MM.1S (cell line): ENCODE data around the gene MYBPC1.

ENCODE experiments used
- CTCF ChIP-seq: fragments of 300-600 bp; sonication (generic); IDR thresholded peaks from 2 replicates; pipeline ENCODE4 v1.5.1; 2016; ENCODE audit warnings: antibody characterized with exemption, low read length, mixed read lengths
- EZH2 ChIP-seq: fragments of 300-600 bp; sonication (generic); optimal IDR thresholded peaks from 2 replicates; pipeline ENCODE3; 2017; ENCODE audit warnings: low read depth, mild to moderate bottlenecking, antibody characterized with exemption, low read length, mixed read lengths
- EZH2phosphoT487 ChIP-seq: fragments of 300-600 bp; sonication (generic); IDR thresholded peaks from 2 replicates; pipeline ENCODE4 v1.6.1; 2018; ENCODE audit warnings: antibody characterized with exemption, low read length

GRCh38 chr12:101551362-101552114, 43.2 kb upstream of the MYBPC1 start:
- no peak for TF ChIP-seq CTCF
- no peak for TF ChIP-seq EZH2phosphoT487
- TF ChIP-seq EZH2 = no peak
